Gastrocnemius medialis (tissue), 4 donors: Measurements from ENCODE around the gene HRH4.

Source experiments
- CTCF ChIP-seq, 5 experiments: fragments of 450-650 bp in 3 of 5; fragments of 200-600 bp in 2 of 5; sonication (generic) in 2 of 5; IDR thresholded peaks in 4 of 5; conservative IDR thresholded peaks in 1 of 5; 1 replicate in 4 of 5; 2 replicates in 1 of 5; pipeline ENCODE4 v1.5.1; 2016 to 2019; ENCODE audit warnings: antibody characterized with exemption in 5 of 5, mild to moderate bottlenecking in 3 of 5, moderate library complexity in 3 of 5
- POLR2A ChIP-seq, 2 donors: fragments of 450-650 bp; IDR thresholded peaks; one replicate each; pipeline ENCODE4 v1.6.1; 2017; ENCODE audit warnings: antibody characterized with exemption in 2 of 2, mild to moderate bottlenecking in 2 of 2, moderate library complexity in 2 of 2

GRCh38 chr18:24461996-24462395, 1.6 kb downstream of the HRH4 start:
- no peak for TF ChIP-seq POLR2A (IDR thresholded peaks at IDR 0.05)
- no peak for TF ChIP-seq CTCF (IDR thresholded peaks at IDR 0.05 in 4 of 5, conservative IDR thresholded peaks at IDR 0.05 in 1 of 5)
